ENCODE results near the gene BACH1.
A peak's percentile ranks its signal among the peaks of the same experiment; 100 is the strongest.

BACH1 gene

GRCh38 chr21:29298348-29299045 lies at the start of gene BACH1:
BACH1 (plus strand) TSS chr21:29298922; CDS start chr21:29321281, 22,359 bp downstream.
- TF ChIP-seq ZBTB7A (IDR thresholded peaks at IDR 0.05; ENCODE audit: low read depth) (peak; percentile 90), CEBPB (IDR thresholded peaks at IDR 0.05) (no peak), USF1 (IDR thresholded peaks at IDR 0.05) (peak; percentile 90), NFIC (IDR thresholded peaks at IDR 0.05) (no peak), YY1 (IDR thresholded peaks at IDR 0.05; ENCODE audit: low read depth) (no peak), TEAD4 (IDR thresholded peaks at IDR 0.05) (no peak), MAX (IDR thresholded peaks at IDR 0.05) (0 out of 2 replicates have a peak, but pooled peaks have one; percentile 54), EGR1 (IDR thresholded peaks at IDR 0.05) (no peak), TAF1 (IDR thresholded peaks at IDR 0.05; ENCODE audit: low read depth) (peak; percentile 66; the same call in 1 of the 2 replicates), FOXM1 (IDR thresholded peaks at IDR 0.05; ENCODE audit: borderline replicate concordance, low read depth) (no peak), RAD21 (IDR thresholded peaks at IDR 0.05; ENCODE audit: low read depth) (no peak), CREB1 (IDR thresholded peaks at IDR 0.05; ENCODE audit: low read depth) (no peak), TCF12 (IDR thresholded peaks at IDR 0.05; ENCODE audit: low read depth) (no peak; the same call in 1 of the 2 replicates), EP300 (IDR thresholded peaks at IDR 0.05; ENCODE audit: borderline replicate concordance) (0 out of 2 replicates have a peak, but pooled peaks have one; percentile 6), REST (IDR thresholded peaks at IDR 0.05; ENCODE audit: low read depth) (no peak)

GRCh38 chr21:29250636-29251035 lies 48.1 kb upstream of the BACH1 start:
- TF ChIP-seq NFIC (IDR thresholded peaks at IDR 0.05), result no peak

- no peak for TF ChIP-seq FOXM1 (IDR thresholded peaks at IDR 0.05; ENCODE audit: borderline replicate concordance, low read depth)
These were observed 44.2 kb upstream of the BACH1 start for GRCh38 chr21:29254550-29254949.

GRCh38 chr21:29256126-29256910 lies 42.4 kb upstream of the BACH1 start:
- TF ChIP-seq CREB1 (IDR thresholded peaks at IDR 0.05; ENCODE audit: low read depth), result no peak
- TF ChIP-seq NFIC (IDR thresholded peaks at IDR 0.05), result no peak
- TF ChIP-seq RAD21 (IDR thresholded peaks at IDR 0.05; ENCODE audit: low read depth), result no peak
- no peak for TF ChIP-seq USF1 (IDR thresholded peaks at IDR 0.05)
- no peak for TF ChIP-seq YY1 (IDR thresholded peaks at IDR 0.05; ENCODE audit: low read depth)
- no peak for TF ChIP-seq ZBTB7A (IDR thresholded peaks at IDR 0.05; ENCODE audit: low read depth)
- no peak for TF ChIP-seq MAX (IDR thresholded peaks at IDR 0.05)
- TF ChIP-seq CEBPB (IDR thresholded peaks at IDR 0.05), result no peak
- TF ChIP-seq TAF1 (IDR thresholded peaks at IDR 0.05; ENCODE audit: low read depth), result no peak

- no peak for TF ChIP-seq YY1 (IDR thresholded peaks at IDR 0.05; ENCODE audit: low read depth)
- peak; percentile 91 for TF ChIP-seq CEBPB (IDR thresholded peaks at IDR 0.05)
These were observed 41.0 kb upstream of the BACH1 start for GRCh38 chr21:29257701-29258100.

- TF ChIP-seq NFIC (IDR thresholded peaks at IDR 0.05) (0 out of 2 replicates have a peak, but pooled peaks have one; percentile 8), EGR1 (IDR thresholded peaks at IDR 0.05) (no peak), YY1 (IDR thresholded peaks at IDR 0.05; ENCODE audit: low read depth) (no peak), TEAD4 (IDR thresholded peaks at IDR 0.05) (peak; percentile 56), EP300 (IDR thresholded peaks at IDR 0.05; ENCODE audit: borderline replicate concordance) (no peak; the same call in 1 of the 2 replicates), MAX (IDR thresholded peaks at IDR 0.05) (0 out of 2 replicates have a peak, but pooled peaks have one; percentile 53), CEBPB (IDR thresholded peaks at IDR 0.05) (peak; percentile 81), USF1 (IDR thresholded peaks at IDR 0.05) (peak; percentile 58; the same call in 1 of the 2 replicates), RAD21 (IDR thresholded peaks at IDR 0.05; ENCODE audit: low read depth) (no peak)
These were observed 39.9 kb upstream of the BACH1 start for GRCh38 chr21:29258626-29259338.

All from Ishikawa (cell line).